ENCODE data around the gene CCDC171. TPM values are rescaled to one million over a fixed set of nuclear protein-coding genes. Genes with fewer than 3 reads are reported as not detected.

Gene CCDC171
- total RNA-seq, 4 donors from 2014 or later, result 1.3 to 1.7 (median 1.4) TPM

- H3K27ac ChIP-seq (replicated peaks in 1 of 4), result no peak overlapping the region
- H3K9me3 ChIP-seq, result no peaks in the 10 kb centered on the region
- no peak for DNase-seq (ENCODE audit: extremely low spot score)
- TF ChIP-seq POLR2A (IDR thresholded peaks at IDR 0.05; ENCODE audit: low read depth) (no peak), POLR2AphosphoS5 (IDR thresholded peaks at IDR 0.05) (no peak), CTCF (IDR thresholded peaks at IDR 0.05) (no peak), EP300 (IDR thresholded peaks at IDR 0.05) (no peak)
- no peaks in the 10 kb centered on the region for H3K4me1 ChIP-seq
- intact Hi-C loops (cut with DNase I), result no loop called here
- no peak overlapping the region for H3K4me3 ChIP-seq
- H3K27me3 ChIP-seq, result no peaks in the 10 kb centered on the region
- H3K36me3 ChIP-seq, result no peaks in the 10 kb centered on the region
These were observed 202.8 kb downstream of the CCDC171 start for GRCh38 chr9:15755660-15756059.

- H3K4me3 ChIP-seq, result no peak overlapping the region
- no peaks in the 10 kb centered on the region for H3K27me3 ChIP-seq
- H3K27ac ChIP-seq (replicated peaks in 1 of 4), result no peak overlapping the region
- H3K36me3 ChIP-seq, result no peaks in the 10 kb centered on the region
- TF ChIP-seq CTCF (IDR thresholded peaks at IDR 0.05) (no peak), EP300 (IDR thresholded peaks at IDR 0.05) (no peak), POLR2AphosphoS5 (IDR thresholded peaks at IDR 0.05) (no peak), POLR2A (IDR thresholded peaks at IDR 0.05; ENCODE audit: low read depth) (no peak)
- no peak for DNase-seq (ENCODE audit: extremely low spot score)
- H3K4me1 ChIP-seq, result no peaks in the 10 kb centered on the region
- no peaks in the 10 kb centered on the region for H3K9me3 ChIP-seq
- 91% methylated on average over 2 of the region's 2 CpGs for WGBS
- intact Hi-C loops (cut with DNase I), result no loop called here
These were observed 208.7 kb downstream of the CCDC171 start for GRCh38 chr9:15761551-15761950.

- Histone ChIP-seq H3K4me3 (no peak overlapping the region), H3K36me3 (no peaks in the 10 kb centered on the region), H3K9me3 (no peaks in the 10 kb centered on the region), H3K27ac (replicated peaks in 1 of 4) (no peak overlapping the region), H3K4me1 (no peaks in the 10 kb centered on the region), H3K27me3 (no peaks in the 10 kb centered on the region)
- WGBS, result 86% methylated on average over 1 of the region's 1 CpG
- no peak for DNase-seq (ENCODE audit: extremely low spot score)
- intact Hi-C loops (cut with DNase I), result no loop called here
- TF ChIP-seq POLR2AphosphoS5 (IDR thresholded peaks at IDR 0.05), result no peak
These were observed 210.5 kb downstream of the CCDC171 start for GRCh38 chr9:15763371-15763770.

- H3K9me3 ChIP-seq, result no peaks in the 10 kb centered on the region
- H3K4me3 ChIP-seq, result no peak overlapping the region
- DNase-seq (ENCODE audit: extremely low spot score), result no peak
- no peak overlapping the region for H3K27ac ChIP-seq (replicated peaks in 1 of 4)
- 96% methylated on average over 2 of the region's 2 CpGs for WGBS
- H3K36me3 ChIP-seq, result no peaks in the 10 kb centered on the region
- no peaks in the 10 kb centered on the region for H3K4me1 ChIP-seq
- intact Hi-C loops (cut with DNase I), result no loop called here
- no peaks in the 10 kb centered on the region for H3K27me3 ChIP-seq
- TF ChIP-seq CTCF (IDR thresholded peaks at IDR 0.05) (no peak), EP300 (IDR thresholded peaks at IDR 0.05) (no peak), POLR2A (IDR thresholded peaks at IDR 0.05; ENCODE audit: low read depth) (no peak), POLR2AphosphoS5 (IDR thresholded peaks at IDR 0.05) (no peak)
These were observed 211.3 kb downstream of the CCDC171 start for GRCh38 chr9:15764131-15764530.

GRCh38 chr9:15769547-15769946 is 216.7 kb downstream of the CCDC171 start:
- Histone ChIP-seq H3K27me3 (no peaks in the 10 kb centered on the region), H3K4me3 (no peak overlapping the region), H3K9me3 (no peaks in the 10 kb centered on the region), H3K36me3 (no peaks in the 10 kb centered on the region), H3K4me1 (no peaks in the 10 kb centered on the region), H3K27ac (replicated peaks in 1 of 4) (no peak overlapping the region)
- 54% methylated on average over 5 of the region's 5 CpGs for WGBS
- TF ChIP-seq EP300 (IDR thresholded peaks at IDR 0.05), result no peak
- TF ChIP-seq CTCF (IDR thresholded peaks at IDR 0.05), result no peak
- TF ChIP-seq POLR2A (IDR thresholded peaks at IDR 0.05; ENCODE audit: low read depth), result no peak
- no peak for TF ChIP-seq POLR2AphosphoS5 (IDR thresholded peaks at IDR 0.05)
- intact Hi-C loops (cut with DNase I), result no loop called here
- no peak for DNase-seq (ENCODE audit: extremely low spot score)

Measured in esophagus muscularis mucosa (tissue), 4 donors.